ENCODE results near the gene LFNG. TPM values are rescaled to one million over a fixed set of nuclear protein-coding genes. Genes with fewer than 3 reads are reported as not detected.

Gene LFNG
- total and polyA plus RNA-seq, 10 donors, result 21.2 to 47.4 (median 34.0) TPM

DNA sequence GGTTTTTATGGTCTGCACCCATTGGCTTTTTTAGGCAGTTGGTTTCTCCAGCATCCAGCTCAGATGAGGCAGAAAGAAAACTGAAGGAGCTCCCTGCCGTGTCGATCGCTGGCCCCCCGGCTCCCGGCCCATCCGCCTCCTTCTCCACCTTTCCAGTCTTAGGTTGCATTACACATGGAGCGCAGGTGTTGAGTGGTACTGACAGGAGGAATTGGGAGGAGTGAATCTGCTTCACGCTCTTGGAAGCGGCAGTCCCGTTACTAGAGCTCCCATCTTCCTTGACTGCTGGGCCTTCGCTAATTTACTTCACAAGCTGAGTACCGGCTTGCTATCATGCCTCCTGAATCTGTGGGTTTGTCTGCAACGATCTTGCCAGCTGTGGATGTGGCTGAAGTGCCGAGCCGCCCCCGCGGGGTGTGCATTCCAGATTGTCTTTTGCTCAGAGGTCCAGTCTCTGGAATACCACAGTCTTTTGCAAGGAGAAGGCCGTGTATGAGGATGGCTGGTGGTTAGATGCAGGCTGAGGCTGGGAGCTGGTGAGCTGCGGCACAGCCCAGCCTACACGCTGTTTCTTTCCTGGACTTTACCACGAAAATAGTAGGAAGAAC lies 56.3 kb downstream of the LFNG start:
- Histone ChIP-seq H3K9me3 (no peaks in the 10 kb centered on the region), H3K4me3 (no peak overlapping the region), H3K27ac (no peak overlapping the region), H3K36me3 (peaks cover 0 to 74% (median 12%) of the 10 kb centered on the region in 6 donors), H3K27me3 (replicated peaks in 1 of 7) (no peaks in the 10 kb centered on the region), H3K4me1 (no peaks in the 10 kb centered on the region)
- DNase-seq, result no peak
- intact Hi-C loops (cut with DNase I; ENCODE audit: low total_unique reads), result loop anchor here (10.0 kb wide), 1 partner anchor 101 kb away; the partner anchor contains the start of gene GRIFIN
- 87 to 91% (median 89%) methylated on average over 20 to 21 of the region's 21 CpGs for WGBS, 5 donors
- TF ChIP-seq POLR2AphosphoS5 (IDR thresholded peaks at IDR 0.05), result no peak
- TF ChIP-seq, protein P1, sequence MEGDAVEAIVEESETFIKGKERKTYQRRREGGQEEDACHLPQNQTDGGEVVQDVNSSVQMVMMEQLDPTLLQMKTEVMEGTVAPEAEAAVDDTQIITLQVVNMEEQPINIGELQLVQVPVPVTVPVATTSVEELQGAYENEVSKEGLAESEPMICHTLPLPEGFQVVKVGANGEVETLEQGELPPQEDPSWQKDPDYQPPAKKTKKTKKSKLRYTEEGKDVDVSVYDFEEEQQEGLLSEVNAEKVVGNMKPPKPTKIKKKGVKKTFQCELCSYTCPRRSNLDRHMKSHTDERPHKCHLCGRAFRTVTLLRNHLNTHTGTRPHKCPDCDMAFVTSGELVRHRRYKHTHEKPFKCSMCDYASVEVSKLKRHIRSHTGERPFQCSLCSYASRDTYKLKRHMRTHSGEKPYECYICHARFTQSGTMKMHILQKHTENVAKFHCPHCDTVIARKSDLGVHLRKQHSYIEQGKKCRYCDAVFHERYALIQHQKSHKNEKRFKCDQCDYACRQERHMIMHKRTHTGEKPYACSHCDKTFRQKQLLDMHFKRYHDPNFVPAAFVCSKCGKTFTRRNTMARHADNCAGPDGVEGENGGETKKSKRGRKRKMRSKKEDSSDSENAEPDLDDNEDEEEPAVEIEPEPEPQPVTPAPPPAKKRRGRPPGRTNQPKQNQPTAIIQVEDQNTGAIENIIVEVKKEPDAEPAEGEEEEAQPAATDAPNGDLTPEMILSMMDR (IDR thresholded peaks at IDR 0.05 in 8 of 11, conservative IDR thresholded peaks at IDR 0.05 in 3 of 11), result no peak
- no peak for TF ChIP-seq POLR2A (IDR thresholded peaks at IDR 0.05)

DNA sequence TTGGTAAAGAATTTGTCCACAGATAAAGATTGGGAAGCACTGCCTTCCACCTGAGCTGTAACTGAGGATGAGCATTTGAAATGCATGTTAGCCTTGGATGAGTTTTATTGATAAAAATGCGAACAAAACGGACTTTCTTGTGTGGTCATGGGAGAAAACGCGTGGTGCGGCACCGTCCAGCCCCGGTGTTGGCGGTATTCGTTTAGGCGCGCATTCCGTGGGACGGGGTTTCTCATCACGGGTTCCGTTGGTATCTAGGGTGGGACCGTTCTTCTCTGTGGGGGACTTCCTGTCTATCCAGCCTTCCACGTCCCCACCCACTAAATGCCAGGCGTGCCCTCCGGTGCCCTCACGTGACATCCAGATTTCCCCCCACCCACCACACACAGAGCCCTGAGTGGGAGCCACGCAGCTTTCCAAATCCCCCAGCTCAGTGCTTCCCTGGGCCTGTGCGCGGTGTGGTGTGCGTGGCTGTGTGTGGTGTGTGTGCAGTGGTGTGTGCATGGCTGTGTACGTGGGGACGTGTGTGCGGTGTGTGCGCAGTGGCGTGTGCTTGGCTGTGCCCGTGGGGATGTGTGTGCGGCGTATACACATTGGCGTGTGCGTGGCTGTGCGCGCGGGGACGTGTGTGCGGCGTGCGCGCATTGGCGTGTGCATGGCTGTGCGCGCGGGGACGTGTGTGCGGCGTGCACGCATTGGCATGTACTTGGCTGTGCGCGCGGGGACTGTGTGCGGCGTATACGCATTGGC lies 57.3 kb downstream of the LFNG start:
- Histone ChIP-seq H3K36me3 (peaks cover 0 to 68% (median 12%) of the 10 kb centered on the region in 6 donors), H3K27me3 (replicated peaks in 1 of 7) (no peaks in the 10 kb centered on the region), H3K4me1 (no peaks in the 10 kb centered on the region), H3K4me3 (no peak overlapping the region), H3K9me3 (no peaks in the 10 kb centered on the region), H3K27ac (no peak overlapping the region)
- DNase-seq, result no peak
- TF ChIP-seq POLR2A (IDR thresholded peaks at IDR 0.05) (no peak), POLR2AphosphoS5 (IDR thresholded peaks at IDR 0.05) (no peak)
- TF ChIP-seq, protein P1 (IDR thresholded peaks at IDR 0.05 in 8 of 11, conservative IDR thresholded peaks at IDR 0.05 in 3 of 11), result no peak
- WGBS, 5 donors, result 90 to 94% (median 92%) methylated on average over 52 to 56 of the region's 56 CpGs
- intact Hi-C loops (cut with DNase I; ENCODE audit: low total_unique reads), result loop anchor here (10.0 kb wide), 1 partner anchor 102 kb away; the partner anchor contains the start of gene GRIFIN

Small RNA genes lying within 50 kb of the gene (microRNA-seq; reads per million reads assigned to microRNA genes)
- 0 to 0.35 (median 0) reads per million in 3 donors for gene MIR4648

Small RNA genes lying within 50 kb of the gene (small RNA-seq; reads per million reads assigned to genes)
- 0 reads per million in 4 donors for gene MIR4648

Other genes with a start within 250 kb of the LFNG start
- gene SNX8, start 205.3 kb upstream of the LFNG start, total RNA-seq, result 100 to 1,000 TPM in 2 of 7 donors, 10 to 100 TPM in 5; 74.0 to 196 (median 93.6) TPM
- 10 to 100 TPM; 48.8 to 63.8 (median 52.1) TPM for gene SNX8, start 205.3 kb upstream of the LFNG start, polyA plus RNA-seq
- 100 to 1,000 TPM in 6 of 7 donors, 10 to 100 TPM in 1; 79.6 to 150 (median 116) TPM for gene EIF3B, start 164.9 kb upstream of the LFNG start, total RNA-seq
- 100 to 1,000 TPM in 1 of 3 donors, 10 to 100 TPM in 2; 78.1 to 117 (median 96.9) TPM for gene EIF3B, start 164.9 kb upstream of the LFNG start, polyA plus RNA-seq
- 10 to 100 TPM; 28.2 to 51.4 (median 33.2) TPM for gene CHST12, start 116.2 kb upstream of the LFNG start, total RNA-seq
- 10 to 100 TPM in 2 of 3 donors, 1 to 10 TPM in 1; 7.7 to 14.4 (median 11.7) TPM for gene CHST12, start 116.2 kb upstream of the LFNG start, polyA plus RNA-seq
- gene GRIFIN, start 43.4 kb upstream of the LFNG start, total RNA-seq, result not detected
- not detected for gene GRIFIN, start 43.4 kb upstream of the LFNG start, polyA plus RNA-seq
- 10 to 100 TPM; 25.3 to 37.3 (median 32.2) TPM for gene BRAT1, start 35.8 kb downstream of the LFNG start, total RNA-seq
- gene BRAT1, start 35.8 kb downstream of the LFNG start, polyA plus RNA-seq, result 10 to 100 TPM; 26.6 to 50.9 (median 48.9) TPM
- gene IQCE, start 39.2 kb downstream of the LFNG start, total RNA-seq, result 10 to 100 TPM in 6 of 7 donors, 1 to 10 TPM in 1; 7.1 to 17.1 (median 13.2) TPM
- 1 to 10 TPM; 1.2 to 4.4 (median 2.2) TPM for gene IQCE, start 39.2 kb downstream of the LFNG start, polyA plus RNA-seq
- 100 to 1,000 TPM in 2 of 7 donors, 10 to 100 TPM in 5; 62.6 to 158 (median 86.0) TPM for gene TTYH3, start 112.2 kb downstream of the LFNG start, total RNA-seq
- 10 to 100 TPM; 11.9 to 33.0 (median 13.1) TPM for gene TTYH3, start 112.2 kb downstream of the LFNG start, polyA plus RNA-seq
- 1 to 10 TPM in 6 of 7 donors, under 1 TPM in 1; 0.97 to 3.4 (median 1.9) TPM for gene AMZ1, start 168.4 kb downstream of the LFNG start, total RNA-seq
- gene AMZ1, start 168.4 kb downstream of the LFNG start, polyA plus RNA-seq, result 1 to 10 TPM in 1 of 3 donors, under 1 TPM in 2; 0.20 to 1.6 (median 0.57) TPM

Measured in spleen (tissue), 11 donors.